ENCODE measurements around the gene ZNF655.

ZNF655 gene

DNA sequence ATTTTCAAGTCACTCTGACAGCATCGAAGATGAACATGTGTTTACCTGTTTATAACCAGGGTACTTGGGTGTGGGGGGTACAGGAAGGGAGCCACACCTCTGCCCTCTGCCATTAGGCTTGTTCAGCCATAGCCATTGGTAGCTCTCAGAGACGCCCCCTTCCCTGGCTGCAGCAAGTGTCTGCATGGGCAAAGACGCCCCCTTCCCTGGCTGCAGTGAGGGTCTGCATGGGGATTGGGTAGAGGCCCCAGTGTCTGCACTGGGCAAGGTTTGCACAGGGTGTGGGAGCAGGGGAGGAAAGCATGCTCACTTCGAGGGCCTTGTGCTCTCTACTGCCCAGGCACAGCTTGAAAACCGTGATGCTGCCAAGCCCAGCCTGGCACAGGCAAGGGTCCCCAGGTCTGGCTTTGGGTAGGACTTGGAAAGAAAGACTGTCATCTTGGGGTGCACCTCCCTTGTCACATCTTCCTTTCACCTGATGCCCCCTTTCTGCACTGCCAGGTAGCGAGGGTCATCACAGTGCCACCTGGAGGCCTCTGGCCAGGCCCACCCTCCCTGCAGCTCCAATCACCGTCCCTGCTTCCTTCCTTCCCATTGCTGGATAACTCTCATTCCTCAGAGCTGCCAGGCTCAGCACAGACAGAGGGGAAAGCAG, 43.3 kb downstream of the ZNF655 start:
- in situ Hi-C loops (cut with HindIII; ENCODE audit: low sequenced_read_pairs): no loop called here

DNA sequence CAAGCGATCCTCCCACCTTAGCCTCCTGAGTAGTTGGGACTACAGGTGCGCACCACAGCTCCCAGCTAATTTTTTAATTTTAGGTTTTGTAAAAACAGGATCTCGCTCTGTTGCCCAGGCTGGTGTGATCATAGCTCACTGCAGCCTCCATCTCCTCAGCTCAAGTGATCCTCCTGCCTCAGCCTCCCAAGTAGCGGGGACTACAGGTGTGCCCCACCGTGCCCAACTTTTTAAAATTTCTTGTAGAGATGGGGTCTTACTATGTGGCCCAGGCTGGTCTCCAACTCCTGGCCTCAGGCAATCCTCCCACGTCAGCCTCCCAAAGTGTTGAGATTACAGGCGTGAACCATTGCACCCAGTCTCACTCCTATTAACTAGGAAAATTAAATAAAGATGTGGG, 47.1 kb downstream of the ZNF655 start:
- in situ Hi-C loops (cut with HindIII; ENCODE audit: low sequenced_read_pairs): no loop called here

DNA sequence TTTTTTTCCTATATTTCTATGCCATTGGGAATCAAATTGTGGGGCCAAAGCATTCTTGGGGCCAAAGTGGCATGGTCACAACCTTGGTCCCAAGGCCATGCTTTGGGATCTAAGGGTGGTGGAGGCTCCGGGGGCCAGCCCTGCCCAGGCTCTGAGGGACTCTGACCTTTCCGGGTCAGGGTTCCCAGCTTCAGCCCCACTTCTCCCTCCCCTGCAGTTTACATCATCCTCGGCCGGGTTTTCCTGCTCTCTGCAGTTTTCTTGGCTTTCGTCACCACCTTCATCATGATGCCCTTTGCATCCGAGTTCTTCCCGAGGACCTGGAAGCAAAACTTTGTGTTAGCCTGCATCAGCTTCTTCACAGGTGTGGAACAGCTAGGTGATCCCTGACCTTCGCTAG, 48.1 kb downstream of the ZNF655 start:
- in situ Hi-C loops (cut with HindIII; ENCODE audit: low sequenced_read_pairs): no loop called here

DNA sequence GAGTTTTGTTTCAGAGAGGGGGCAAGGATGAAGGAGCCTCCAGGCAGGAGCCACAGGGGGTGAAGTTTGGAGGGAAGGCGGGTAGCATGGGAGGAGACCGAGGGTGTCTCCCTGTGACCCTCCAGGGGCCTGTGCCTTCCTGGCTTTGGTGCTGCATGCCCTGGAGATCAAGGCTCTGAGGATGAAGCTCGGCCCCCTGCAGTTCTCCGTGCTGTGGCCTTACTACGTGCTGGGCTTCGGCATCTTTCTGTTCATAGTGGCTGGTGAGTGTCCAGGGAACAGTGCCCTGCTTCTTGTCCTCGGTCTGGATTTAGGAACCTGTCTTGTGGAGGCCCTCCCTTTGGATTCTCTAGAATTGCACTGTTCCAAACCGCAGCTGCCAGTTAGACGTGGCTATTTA, 49.1 kb downstream of the ZNF655 start:
- in situ Hi-C loops (cut with HindIII; ENCODE audit: low sequenced_read_pairs): no loop called here

DNA sequence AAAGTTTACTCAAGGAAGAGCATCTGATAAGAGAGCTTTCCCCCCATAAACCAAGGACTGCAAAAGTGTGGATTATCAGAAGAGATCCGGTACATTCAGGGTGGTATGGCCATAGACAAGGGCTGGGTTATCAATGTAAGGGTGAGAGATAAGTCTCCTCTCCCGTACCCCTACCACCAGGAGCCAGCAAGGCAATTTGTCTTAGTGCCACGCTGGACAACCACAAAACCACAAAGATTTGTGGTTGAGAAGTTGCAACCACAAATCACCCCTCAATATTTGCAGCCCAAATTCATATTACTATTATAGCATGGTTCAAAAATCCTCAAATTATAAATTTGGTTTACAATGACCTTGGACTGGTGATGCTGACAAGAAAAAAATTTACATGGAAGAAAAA, 56.1 kb downstream of the ZNF655 start:
- in situ Hi-C loops (cut with HindIII; ENCODE audit: low sequenced_read_pairs): no loop called here

DNA sequence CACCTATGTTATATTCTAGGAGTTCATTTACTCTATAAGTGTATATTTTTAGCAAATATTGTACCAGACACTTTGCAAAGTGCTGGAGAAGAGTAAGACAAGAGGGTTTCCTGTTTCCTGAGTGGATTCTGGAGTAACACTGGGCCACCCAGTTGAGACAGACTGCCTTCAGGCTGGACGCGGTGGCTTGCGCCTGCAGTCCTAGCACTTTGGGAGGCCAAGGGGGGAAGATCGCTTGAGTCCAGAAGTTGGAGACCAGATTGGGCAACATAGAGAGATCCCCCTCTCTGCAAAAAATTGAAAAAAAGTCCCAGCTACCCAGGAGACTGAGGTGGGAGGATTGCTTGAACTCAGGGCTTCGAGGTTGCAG, 57.5 kb downstream of the ZNF655 start:
- in situ Hi-C loops (cut with HindIII; ENCODE audit: low sequenced_read_pairs): no loop called here

DNA sequence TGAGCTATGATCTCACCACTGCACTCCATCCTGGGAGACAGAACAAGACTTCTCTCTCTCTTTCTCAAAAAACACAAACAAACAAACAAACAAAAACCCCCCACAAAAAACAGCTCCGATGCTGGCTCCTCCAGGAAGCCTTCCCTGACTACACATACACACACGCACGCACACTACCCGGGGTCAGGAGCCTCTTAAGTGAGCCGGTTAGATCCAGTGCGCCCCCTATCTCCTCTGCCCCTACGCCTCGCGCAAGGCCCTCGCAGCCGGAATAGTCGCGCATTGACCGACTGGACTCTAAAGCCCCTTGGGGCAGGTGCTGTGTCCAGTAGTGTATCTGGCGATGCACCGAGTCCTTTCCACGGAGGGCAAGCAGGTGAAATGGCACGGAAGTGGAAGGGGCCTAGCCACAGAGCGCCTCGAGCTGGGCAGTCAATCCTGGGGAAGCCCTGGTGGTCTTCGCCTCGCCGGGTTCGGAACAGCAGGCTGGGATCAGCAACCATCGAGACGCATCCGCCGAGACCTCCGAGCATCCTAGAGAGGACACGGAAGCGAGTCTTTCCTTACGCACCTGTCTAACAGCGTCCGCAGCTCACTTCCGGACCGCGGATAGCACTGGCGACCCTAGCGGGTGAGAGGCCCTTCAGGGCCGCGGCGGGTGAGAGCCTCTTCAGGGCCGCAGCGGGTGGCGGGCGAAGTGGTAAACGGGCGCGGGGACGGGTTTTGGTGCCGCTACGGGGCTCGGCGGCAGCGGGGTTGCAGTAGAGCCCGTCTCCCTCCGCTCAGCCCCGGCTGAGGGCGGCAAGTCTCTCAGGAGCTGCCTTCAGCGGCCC, 58.1 kb downstream of the ZNF655 start, which contains the start of gene ZSCAN25:
Gene ZSCAN25 (plus strand): TSS at position 588 of the 833 bp plus-strand sequence. CDS start 2,661 bp downstream, outside the sequence.
- in situ Hi-C loops (cut with HindIII; ENCODE audit: low sequenced_read_pairs): no loop called here

DNA sequence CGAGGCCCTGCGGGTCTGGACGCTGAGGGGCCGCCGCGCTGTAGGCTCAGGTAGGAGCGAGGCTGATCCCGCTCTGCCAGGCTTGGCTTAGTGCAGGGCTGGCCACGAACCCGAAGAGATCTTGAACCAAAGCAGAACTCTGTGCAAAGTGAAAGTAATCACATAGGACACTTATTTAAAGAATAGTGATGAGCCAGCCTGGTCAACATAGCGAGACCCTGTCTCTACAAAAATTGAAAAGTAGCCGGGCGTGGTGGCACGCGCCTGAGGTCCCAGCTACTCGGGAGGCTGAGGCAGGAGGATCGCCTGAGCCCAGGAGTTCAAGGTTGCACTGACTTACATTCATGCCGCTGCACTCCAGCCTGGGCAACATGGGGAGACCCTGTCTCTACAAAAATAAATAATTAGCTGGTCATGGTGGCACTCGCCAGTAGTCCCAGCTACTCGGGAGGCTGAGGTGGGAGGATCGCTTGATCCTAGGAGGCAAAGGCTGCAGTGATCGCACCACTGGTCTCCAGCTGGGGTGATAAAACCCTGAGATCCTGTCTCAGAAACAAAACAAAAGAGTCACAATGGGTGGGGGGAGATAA, 58.8 kb downstream of the ZNF655 start:
- in situ Hi-C loops (cut with HindIII; ENCODE audit: low sequenced_read_pairs): no loop called here

DNA sequence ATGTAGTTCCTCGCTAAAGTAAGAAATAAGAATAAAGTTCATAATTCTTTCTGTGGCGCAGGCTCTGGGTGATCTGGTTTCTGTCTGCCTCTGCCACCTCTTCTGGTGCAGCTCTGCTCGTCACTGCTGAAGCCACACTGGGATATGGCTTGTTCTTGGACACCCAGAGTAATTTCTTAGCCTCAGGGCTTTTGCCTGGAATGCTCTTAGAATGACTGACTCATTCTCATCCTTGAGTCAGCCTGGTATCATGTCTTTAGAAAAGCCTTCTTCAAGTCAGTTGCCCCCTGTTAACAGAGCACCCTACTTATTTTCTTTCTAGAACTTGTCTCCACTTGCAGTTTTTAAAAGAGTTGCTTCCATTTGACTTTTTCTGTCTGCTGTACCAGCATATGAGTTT, 60.3 kb downstream of the ZNF655 start:
- in situ Hi-C loops (cut with HindIII; ENCODE audit: low sequenced_read_pairs): no loop called here

DNA sequence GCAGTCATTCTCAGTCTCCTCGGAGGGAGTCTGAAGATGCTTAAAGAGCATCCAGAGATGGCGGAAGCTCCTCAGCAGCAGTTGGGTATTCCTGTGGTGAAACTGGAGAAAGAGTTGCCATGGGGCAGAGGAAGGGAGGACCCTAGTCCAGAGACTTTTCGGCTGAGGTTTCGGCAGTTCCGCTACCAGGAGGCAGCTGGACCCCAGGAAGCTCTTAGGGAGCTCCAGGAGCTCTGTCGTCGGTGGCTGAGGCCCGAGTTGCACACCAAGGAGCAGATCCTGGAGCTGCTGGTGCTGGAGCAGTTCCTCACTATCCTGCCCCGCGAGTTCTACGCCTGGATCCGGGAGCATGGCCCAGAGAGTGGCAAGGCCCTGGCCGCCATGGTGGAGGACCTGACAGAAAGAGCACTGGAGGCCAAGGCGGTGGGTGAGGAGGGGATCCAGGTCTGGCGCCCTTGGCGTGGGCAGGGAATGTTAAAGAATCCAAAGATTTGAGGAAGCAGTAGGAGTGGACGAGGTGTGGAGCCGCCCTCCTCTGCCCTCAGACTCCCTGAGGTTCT, 61.2 kb downstream of the ZNF655 start:
- in situ Hi-C loops (cut with HindIII; ENCODE audit: low sequenced_read_pairs): no loop called here

DNA sequence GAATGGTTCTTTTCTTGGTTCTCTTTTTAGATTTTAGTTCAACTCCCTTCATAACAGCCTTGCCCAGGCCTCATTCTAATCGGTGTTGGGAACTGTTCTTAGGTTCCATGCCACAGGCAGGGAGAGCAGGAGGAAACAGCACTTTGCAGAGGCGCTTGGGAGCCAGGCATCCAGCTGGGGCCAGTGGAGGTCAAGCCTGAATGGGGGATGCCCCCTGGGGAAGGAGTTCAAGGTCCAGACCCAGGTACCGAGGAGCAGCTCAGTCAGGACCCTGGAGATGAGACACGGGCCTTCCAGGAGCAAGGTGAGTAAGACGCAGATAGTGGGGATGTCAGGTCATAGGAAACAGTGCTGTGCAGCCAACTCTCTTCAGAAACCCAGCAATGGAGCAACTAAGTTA, 62.8 kb downstream of the ZNF655 start:
- in situ Hi-C loops (cut with HindIII; ENCODE audit: low sequenced_read_pairs): no loop called here

DNA sequence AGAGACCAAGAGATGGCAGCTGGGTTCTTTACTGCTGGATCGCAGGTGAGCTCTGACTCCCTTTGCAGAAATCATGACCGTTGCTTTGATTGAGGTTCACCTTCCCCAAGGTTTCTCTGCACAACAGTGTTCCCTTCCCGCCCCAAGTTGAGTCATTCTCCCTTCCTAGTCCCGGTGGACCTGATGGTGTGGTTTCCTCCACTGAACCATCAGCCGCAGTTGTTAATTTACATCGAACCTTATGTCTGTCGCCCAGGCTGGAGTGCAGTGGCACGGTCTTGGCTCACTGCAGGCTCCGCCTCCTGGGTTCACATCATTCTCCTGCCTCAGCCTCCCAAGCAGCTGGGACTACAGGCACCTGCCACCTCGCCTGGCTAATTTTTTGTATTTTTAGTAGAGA, 64.2 kb downstream of the ZNF655 start:
- in situ Hi-C loops (cut with HindIII; ENCODE audit: low sequenced_read_pairs): no loop called here

DNA sequence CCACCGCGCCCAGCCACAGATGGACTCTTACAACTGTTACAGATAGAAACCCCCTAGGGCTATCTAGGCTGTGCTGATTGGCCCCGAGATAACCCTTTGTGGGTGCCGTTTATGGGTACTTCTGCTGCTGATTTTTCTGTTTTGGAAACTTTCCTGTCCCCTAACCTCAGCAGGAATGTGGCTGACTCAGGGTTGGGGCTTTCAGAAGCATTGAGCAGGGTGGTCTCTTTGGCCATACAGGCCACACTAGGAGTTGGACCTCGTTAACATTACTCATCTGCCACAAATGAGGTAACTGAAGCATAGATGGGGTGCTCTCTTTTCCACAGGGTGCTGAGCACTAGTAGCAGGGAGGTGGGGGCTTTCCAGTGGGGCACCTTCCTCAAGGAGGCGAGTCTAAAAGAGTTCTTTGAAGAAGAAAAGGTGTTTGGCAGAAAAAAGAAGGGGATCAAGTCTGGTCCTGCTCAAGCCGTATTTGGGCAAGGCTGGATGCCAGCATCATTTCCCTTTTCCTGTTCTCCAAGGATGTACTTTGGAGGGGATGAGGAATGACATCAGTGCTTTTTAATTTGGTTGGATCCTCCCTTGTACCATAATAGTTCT, 64.8 kb downstream of the ZNF655 start:
- in situ Hi-C loops (cut with HindIII; ENCODE audit: low sequenced_read_pairs): no loop called here

DNA sequence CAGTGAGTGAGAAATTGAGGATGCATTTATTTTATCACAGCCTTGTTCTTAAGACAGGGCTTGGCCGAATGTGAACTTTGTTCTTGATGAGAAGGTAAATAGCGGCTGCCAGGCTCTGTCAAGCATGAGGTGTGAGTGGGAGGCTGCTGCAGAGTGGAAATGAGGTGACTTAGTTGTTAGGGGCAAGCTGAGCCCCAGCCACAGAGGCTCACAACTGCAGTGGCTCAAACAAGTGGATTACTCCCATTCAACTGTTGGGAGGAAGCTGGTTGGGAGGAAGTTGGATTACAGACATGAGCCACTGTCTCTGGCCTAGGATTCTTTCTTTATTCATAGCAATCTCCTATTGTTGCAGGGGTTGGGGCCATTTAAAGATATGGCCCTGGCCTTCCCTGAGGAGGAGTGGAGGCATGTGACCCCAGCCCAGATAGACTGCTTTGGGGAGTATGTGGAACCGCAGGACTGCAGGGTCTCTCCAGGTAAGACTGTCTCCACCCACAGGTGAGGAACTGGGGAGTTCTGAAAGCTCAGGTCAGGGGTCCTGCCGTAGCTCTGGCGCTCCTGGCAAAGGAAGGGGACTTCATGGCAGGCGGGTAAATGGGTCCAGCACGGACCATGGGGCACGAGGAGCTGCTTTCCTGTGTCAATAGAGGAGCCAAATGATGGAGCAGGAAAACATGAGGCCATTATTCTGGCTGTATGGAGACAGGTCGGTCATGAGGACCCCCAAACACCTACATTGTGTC, 65.4 kb downstream of the ZNF655 start:
- in situ Hi-C loops (cut with HindIII; ENCODE audit: low sequenced_read_pairs): no loop called here

DNA sequence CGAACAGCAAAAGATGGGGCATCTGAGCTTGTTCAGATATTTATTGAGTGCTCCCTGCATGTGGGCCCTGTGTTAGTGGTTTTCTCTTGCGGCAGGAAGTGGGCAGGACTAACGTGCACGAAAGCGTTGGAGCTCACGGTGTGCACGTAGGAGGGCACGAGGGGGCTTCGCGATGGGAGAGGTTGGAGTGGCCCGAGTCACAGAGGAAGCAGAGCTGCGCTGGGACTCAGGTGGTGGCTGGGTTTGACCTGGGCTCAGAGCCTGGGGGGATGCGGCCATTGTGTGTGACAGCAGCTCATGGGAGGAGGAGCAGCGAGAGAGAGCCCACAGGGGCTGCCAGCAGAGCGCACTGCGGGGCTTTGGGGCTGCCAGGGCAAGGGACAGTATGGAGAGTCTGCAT, 66.0 kb downstream of the ZNF655 start:
- in situ Hi-C loops (cut with HindIII; ENCODE audit: low sequenced_read_pairs): no loop called here

DNA sequence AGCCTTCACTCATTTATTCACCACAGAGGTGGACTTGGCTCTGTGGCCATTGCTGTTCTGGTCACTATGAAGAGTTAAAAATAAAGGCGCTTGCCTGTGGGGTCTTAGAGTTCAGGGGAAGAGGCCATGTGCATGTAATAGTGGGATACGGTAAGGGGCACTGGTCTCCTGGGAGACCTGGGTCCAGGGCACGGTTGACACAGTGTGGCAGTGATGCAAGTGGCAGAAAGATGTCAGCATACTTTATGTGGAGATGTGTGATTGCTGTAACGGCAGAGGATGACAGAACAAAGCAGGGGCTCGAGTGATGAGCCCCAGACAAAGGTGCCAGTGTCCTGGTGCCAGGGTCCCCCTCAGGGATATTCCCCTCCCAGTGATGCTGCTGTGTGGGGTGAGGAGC, 66.9 kb downstream of the ZNF655 start:
- in situ Hi-C loops (cut with HindIII; ENCODE audit: low sequenced_read_pairs): no loop called here

DNA sequence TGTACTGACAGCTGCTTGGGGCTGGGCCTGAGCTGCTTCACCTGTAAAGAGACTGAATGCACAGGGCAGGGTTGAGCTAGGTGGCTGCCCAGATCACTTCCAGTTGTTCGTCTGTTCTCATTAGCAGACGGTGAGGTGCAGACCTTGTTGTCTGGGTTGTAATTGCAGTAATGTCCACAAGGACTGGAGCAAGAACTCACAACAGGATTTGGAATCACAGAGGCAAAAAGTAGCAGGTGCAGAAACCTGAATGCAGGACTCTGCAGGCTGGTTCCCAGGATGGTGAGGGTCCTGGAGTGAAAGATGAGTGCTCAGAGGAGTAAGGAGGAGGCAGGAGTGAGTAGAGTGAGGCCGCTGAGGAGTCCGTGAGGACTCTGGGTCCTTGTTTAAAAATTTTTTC, 67.5 kb downstream of the ZNF655 start:
- in situ Hi-C loops (cut with HindIII; ENCODE audit: low sequenced_read_pairs): no loop called here
